Stromal cell of bone marrow (primary cell): ENCODE measurements around the gene HPCAL4.

Source experiments
- DNase-seq: peaks from one replicate; pipeline ENCODE4 v3.0.0-alpha.2; 2012; ENCODE audit warnings: low read depth

The HPCAL4 gene

DNA sequence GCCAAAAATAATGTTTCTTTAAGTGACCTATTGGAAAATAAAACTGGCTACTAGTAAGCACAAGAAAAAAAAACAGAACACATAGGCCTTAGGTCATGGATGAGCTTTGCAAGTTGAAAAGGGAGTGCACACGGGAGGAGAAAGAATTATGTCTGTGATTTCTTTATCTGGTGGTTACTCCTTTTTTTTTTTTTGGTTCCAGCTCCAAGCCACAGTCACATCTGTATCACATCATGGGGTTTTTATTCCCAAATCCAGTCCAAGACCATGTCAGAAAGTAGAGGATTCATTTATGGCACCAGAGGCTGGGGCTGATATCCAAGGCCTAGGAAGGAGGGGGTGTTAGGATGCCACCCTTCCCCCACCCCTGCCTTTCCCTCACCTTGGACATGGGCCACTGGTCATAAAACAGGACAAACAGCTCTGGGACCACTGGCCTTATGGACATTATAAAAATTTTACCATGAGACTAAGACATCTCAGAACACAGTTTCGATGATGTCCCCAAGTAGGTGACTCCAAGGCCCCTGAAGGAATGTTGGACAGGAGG lies 41.5 kb downstream of the HPCAL4 start:
- no peak for DNase-seq

GRCh38 chr1:39648496-39648895 lies 42.7 kb downstream of the HPCAL4 start:
- DNase-seq: no peak

DNA sequence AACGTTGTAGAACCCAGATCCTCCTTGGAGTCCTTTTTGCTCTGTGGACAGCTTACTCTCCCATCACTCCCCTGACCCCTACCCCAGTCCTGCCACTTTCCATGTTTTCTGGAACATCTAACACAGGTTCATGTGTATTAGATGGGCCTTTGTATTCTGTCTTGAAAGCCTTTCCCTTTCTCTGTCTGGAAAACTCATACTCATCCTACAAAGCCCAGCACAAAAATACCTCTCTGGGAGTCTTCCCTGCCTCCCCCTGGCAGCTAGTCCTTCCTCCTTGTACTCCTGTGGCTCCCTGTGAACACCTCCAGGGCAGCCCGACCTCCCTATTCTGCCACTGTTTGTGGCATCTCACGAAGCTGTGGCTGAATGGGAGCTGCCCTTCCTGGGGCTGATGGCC lies 44.0 kb downstream of the HPCAL4 start:
- no peak for DNase-seq

GRCh38 chr1:39646232-39647081 lies 44.8 kb downstream of the HPCAL4 start:
- no peak for DNase-seq

GRCh38 chr1:39645411-39646043 lies 45.7 kb downstream of the HPCAL4 start:
- DNase-seq: no peak

GRCh38 chr1:39643705-39644104 lies 47.5 kb downstream of the HPCAL4 start:
- no peak for DNase-seq

- DNase-seq: peak; percentile 30
Measured at GRCh38 chr1:39642796-39643195, 48.4 kb downstream of the HPCAL4 start.

DNA sequence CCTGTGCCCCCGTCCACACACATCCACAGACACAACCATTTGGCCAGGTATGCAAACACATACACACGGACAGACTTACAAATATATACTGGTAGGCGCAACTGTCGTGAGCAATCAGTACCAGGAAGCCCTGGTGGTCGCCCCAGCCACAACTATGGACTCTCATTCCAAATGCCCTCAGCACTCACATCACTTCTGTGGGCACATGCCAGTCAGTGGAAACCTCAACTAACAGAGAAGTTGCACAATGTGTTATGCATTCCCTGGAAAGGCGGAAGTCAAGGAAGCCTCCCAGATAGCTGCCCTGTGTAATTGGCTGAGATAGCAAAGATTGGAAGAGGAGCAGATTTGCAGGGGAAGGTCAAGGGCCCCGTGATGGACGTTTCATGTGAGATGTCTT lies 50.4 kb downstream of the HPCAL4 start:
- no peak for DNase-seq

DNA sequence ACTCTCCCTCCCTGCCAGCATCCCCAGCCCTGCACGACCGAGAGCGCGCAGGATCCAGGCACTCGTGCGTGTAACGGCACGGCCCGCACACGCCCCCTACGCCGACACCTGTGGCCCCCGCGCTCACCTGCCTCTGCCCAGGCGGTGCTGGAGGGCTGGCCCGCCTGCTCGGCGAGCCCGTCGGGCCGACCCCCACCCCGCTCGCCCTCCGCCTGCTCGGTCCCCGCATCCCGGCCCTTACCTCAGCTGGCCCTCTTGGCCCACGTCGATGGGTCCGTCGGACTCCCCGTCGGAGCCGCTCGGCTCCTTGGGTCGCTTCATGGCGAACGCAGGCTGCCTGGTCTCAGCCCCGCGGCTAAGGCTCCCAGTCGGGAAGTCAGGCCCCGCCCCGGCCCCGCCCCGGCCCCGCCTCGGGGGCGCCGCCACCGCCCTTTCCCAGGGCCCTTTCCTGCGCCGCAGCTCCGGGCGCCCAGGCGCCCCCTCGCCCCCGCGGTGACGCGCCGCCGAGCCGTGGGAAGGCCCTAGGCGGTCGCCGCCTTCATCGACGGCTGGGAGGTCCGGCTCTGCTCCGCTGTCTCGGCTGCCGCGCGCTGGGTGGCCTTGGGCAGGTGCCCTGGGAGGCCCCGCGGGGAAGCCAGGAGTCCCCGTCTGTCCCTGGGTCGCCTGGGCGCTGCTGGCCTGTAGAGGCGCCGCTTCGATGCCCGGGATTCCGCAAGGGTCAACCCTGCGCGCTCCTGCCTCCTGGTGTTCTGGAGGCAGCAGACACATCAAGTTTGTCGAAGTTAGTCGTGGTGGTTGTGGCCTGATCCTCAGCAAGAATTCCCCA lies 51.7 kb downstream of the HPCAL4 start, which contains the start of gene HEYL:
TSS of gene HEYL (minus strand) at position 339 of the 826 bp plus-strand sequence. CDS start at position 321, 18 bp downstream.
- DNase-seq: no peak

- DNase-seq: no peak
Measured at GRCh38 chr1:39638965-39639304, 52.3 kb downstream of the HPCAL4 start.

- DNase-seq: no peak
Measured at GRCh38 chr1:39637361-39637760, 53.9 kb downstream of the HPCAL4 start.

DNA sequence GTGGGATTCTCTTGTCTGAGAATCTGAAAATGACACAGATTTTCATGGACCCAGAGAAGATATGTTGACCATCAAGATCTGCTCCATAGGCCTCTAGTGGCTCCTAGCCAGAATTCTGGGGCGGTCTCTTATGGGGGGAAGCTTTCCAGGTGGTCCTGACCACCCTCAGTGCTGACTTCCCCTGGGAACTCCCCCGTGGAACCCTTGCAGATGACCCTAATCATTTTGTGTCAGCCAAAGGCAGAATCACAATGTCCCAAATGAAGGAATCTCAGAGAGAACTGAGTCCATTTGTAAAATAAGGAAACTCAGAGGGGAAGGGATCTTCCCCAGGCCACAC lies 55.4 kb downstream of the HPCAL4 start:
- DNase-seq: no peak

DNA sequence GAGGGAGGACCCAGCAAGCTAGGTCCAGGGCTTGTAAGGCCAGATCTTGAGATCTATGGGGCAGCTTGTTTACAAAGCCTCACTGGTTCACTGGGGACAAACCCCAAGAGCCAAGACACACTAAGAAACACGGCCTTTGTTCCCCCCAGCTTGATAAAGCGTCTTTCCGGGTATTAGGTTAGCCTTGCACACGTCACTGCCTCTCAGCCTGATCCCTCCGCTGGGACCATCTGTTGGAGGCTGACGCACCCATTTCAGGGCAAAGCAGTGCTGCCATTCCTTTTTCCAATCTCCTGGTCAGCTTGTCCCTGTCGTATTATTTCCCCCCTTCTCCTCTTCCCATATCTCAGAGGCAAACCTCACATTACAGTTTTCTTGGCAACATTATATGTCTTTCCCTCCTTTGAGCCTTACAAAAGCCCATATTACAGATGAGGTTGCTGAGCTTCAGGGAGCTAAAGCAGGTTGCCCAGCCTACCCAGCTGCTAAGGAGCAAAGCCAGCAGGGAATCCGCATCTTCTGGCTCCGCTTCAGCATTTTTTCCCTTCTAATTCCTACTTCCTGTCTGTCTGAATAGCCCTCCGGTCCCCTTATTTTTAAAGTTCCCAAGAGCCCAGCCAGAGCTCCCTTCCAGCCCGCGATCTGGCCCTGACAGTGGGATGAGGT lies 55.9 kb downstream of the HPCAL4 start:
- no peak for DNase-seq

- DNase-seq: no peak
Measured at GRCh38 chr1:39633422-39633821, 57.8 kb downstream of the HPCAL4 start.

GRCh38 chr1:39632682-39633417 lies 58.4 kb downstream of the HPCAL4 start:
- DNase-seq: no peak

GRCh38 chr1:39632323-39632681 lies 58.9 kb downstream of the HPCAL4 start:
- no peak for DNase-seq

DNA sequence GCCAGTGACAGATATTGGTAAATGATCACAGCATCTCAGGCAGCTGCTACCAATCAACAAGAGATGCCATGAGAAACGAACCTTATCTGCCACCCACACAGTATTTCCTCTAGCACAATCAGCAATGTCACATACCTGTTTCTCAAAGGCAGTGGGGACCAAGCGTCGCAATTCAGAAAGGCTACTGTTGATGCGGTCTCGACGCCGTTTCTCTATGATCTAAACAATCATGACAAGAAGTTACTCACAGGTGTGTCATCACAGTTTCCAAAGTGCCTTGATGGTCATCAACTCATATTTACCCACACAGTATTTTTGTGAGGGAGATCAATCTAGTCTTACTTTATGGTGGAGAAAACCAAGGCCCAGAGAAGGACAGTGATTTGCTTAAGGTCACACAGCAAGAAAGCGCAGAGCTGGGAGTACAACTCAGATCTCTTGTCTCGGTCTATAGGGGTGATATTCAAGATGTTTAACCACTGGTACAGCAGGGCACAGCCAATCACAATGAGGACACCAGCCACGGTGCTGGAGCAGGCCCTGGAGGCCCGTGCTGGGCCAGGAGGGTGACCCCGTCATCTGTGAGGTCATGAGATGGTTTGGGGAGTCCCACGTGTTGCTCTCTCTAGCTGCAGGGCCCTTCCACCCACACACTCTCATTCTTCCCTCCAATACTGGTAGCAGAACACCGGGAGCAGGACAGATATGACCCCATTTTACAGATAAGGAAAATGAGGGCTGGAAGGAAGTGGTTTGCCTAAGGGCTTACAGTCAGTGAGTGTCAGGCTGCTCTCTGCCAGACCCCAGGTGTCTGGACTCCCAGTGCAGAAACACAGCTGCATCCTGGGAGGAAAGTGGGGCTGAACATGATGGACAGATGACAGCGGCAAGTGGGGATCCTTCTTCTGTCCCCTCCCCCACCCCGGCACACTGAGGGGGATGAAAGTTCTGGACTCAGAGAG lies 59.6 kb downstream of the HPCAL4 start:
- DNase-seq: no peak

GRCh38 chr1:39628807-39629350 lies 62.4 kb downstream of the HPCAL4 start:
- DNase-seq: no peak
